GM23338 (cell line): ENCODE data around the gene MARS2.

ENCODE experiments used
- CREB1 ChIP-seq: fragments of 250-450 bp; sonication (Bioruptor Pico); IDR thresholded peaks from 2 replicates; pipeline ENCODE4 v1.5.0; 2020; ENCODE audit warnings: low read depth, mild to moderate bottlenecking, moderate library complexity
- EZH2 ChIP-seq: fragments of 200-600 bp; sonication (generic); IDR thresholded peaks from one replicate; pipeline ENCODE4 v1.8.0; 2017; ENCODE audit warnings: antibody characterized with exemption, mild to moderate bottlenecking, low read depth; ENCODE audit not compliant: unreplicated experiment
- EZH2phosphoT487 ChIP-seq: fragments of 200-600 bp; sonication (generic); IDR thresholded peaks from one replicate; pipeline ENCODE4 v1.8.1; 2018; ENCODE audit warnings: antibody characterized with exemption; ENCODE audit not compliant: unreplicated experiment
- JUNB ChIP-seq: IDR thresholded peaks from one replicate; pipeline ENCODE4 v1.6.1; 2016; ENCODE audit warnings: antibody characterized with exemption; ENCODE audit not compliant: unreplicated experiment
- NANOG ChIP-seq: IDR thresholded peaks from 2 replicates; pipeline ENCODE4 v1.6.1; 2016; ENCODE audit warnings: antibody characterized with exemption, borderline replicate concordance
- POLR2AphosphoS5 ChIP-seq: IDR thresholded peaks from 2 replicates; pipeline ENCODE4 v1.6.1; 2016; ENCODE audit warnings: antibody characterized with exemption, low read depth
- STAT1 ChIP-seq: IDR thresholded peaks from one replicate; pipeline ENCODE4 v1.6.1; 2016; ENCODE audit warnings: antibody characterized with exemption; ENCODE audit not compliant: unreplicated experiment
- ZNF331 ChIP-seq: fragments of 250-450 bp; sonication (Bioruptor Pico); IDR thresholded peaks from 2 replicates; pipeline ENCODE4 v1.5.0; 2020; ENCODE audit warnings: low read depth, mild to moderate bottlenecking, moderate library complexity
- TF ChIP-seq, protein P1 (sequence below): IDR thresholded peaks from one replicate; pipeline ENCODE4 v1.6.1; 2018; ENCODE audit warnings: antibody characterized with exemption; ENCODE audit not compliant: unreplicated experiment
- TF ChIP-seq, protein P2 (sequence below), 2 experiments: fragments of 200-600 bp in 1 of 2; sonication (generic) in 1 of 2; conservative IDR thresholded peaks; 2 replicates each; pipeline versions ENCODE4 v1.5.1 to v1.6.1; 2016 to 2017; ENCODE audit warnings: antibody characterized with exemption in 2 of 2, low read depth in 2 of 2, mild to moderate bottlenecking in 2 of 2, moderate library complexity in 1 of 2
- TF ChIP-seq, protein P3 (sequence below): fragments of 250-450 bp; sonication (Bioruptor Pico); IDR thresholded peaks from 2 replicates; pipeline ENCODE4 v1.5.0; 2020; ENCODE audit warnings: mild to moderate bottlenecking, moderate library complexity
- TF ChIP-seq, protein P4 (sequence below): IDR thresholded peaks from 2 replicates; pipeline ENCODE4 v1.6.1; 2016; ENCODE audit warnings: antibody characterized with exemption

DNA sequence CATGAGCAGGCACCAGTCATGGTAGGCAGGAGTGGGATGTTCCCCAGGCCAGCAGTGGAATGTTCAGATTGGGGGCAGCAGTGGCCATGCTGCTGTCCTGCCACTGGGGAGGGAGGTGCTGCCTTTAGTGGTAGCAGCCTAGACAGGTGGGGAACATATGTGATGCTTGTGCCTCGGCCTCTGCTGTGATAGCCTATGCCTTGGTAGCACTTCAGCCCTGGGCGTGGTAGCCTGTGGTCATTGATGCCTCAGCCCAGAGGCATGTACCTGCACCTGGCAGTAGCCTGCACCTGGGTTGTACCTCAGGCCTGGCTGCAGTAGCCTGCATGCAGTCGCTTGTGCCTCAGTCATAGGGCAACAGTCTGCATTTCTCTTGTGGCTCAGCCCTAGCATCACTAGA lies 36.9 kb upstream of the MARS2 start:
- TF ChIP-seq, protein P1, sequence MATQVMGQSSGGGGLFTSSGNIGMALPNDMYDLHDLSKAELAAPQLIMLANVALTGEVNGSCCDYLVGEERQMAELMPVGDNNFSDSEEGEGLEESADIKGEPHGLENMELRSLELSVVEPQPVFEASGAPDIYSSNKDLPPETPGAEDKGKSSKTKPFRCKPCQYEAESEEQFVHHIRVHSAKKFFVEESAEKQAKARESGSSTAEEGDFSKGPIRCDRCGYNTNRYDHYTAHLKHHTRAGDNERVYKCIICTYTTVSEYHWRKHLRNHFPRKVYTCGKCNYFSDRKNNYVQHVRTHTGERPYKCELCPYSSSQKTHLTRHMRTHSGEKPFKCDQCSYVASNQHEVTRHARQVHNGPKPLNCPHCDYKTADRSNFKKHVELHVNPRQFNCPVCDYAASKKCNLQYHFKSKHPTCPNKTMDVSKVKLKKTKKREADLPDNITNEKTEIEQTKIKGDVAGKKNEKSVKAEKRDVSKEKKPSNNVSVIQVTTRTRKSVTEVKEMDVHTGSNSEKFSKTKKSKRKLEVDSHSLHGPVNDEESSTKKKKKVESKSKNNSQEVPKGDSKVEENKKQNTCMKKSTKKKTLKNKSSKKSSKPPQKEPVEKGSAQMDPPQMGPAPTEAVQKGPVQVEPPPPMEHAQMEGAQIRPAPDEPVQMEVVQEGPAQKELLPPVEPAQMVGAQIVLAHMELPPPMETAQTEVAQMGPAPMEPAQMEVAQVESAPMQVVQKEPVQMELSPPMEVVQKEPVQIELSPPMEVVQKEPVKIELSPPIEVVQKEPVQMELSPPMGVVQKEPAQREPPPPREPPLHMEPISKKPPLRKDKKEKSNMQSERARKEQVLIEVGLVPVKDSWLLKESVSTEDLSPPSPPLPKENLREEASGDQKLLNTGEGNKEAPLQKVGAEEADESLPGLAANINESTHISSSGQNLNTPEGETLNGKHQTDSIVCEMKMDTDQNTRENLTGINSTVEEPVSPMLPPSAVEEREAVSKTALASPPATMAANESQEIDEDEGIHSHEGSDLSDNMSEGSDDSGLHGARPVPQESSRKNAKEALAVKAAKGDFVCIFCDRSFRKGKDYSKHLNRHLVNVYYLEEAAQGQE, result no peak
- TF ChIP-seq, protein P2, sequence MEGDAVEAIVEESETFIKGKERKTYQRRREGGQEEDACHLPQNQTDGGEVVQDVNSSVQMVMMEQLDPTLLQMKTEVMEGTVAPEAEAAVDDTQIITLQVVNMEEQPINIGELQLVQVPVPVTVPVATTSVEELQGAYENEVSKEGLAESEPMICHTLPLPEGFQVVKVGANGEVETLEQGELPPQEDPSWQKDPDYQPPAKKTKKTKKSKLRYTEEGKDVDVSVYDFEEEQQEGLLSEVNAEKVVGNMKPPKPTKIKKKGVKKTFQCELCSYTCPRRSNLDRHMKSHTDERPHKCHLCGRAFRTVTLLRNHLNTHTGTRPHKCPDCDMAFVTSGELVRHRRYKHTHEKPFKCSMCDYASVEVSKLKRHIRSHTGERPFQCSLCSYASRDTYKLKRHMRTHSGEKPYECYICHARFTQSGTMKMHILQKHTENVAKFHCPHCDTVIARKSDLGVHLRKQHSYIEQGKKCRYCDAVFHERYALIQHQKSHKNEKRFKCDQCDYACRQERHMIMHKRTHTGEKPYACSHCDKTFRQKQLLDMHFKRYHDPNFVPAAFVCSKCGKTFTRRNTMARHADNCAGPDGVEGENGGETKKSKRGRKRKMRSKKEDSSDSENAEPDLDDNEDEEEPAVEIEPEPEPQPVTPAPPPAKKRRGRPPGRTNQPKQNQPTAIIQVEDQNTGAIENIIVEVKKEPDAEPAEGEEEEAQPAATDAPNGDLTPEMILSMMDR (conservative IDR thresholded peaks at IDR 0.05; ENCODE audit: low read depth in 2 of 2), result no peak
- TF ChIP-seq, protein P3, sequence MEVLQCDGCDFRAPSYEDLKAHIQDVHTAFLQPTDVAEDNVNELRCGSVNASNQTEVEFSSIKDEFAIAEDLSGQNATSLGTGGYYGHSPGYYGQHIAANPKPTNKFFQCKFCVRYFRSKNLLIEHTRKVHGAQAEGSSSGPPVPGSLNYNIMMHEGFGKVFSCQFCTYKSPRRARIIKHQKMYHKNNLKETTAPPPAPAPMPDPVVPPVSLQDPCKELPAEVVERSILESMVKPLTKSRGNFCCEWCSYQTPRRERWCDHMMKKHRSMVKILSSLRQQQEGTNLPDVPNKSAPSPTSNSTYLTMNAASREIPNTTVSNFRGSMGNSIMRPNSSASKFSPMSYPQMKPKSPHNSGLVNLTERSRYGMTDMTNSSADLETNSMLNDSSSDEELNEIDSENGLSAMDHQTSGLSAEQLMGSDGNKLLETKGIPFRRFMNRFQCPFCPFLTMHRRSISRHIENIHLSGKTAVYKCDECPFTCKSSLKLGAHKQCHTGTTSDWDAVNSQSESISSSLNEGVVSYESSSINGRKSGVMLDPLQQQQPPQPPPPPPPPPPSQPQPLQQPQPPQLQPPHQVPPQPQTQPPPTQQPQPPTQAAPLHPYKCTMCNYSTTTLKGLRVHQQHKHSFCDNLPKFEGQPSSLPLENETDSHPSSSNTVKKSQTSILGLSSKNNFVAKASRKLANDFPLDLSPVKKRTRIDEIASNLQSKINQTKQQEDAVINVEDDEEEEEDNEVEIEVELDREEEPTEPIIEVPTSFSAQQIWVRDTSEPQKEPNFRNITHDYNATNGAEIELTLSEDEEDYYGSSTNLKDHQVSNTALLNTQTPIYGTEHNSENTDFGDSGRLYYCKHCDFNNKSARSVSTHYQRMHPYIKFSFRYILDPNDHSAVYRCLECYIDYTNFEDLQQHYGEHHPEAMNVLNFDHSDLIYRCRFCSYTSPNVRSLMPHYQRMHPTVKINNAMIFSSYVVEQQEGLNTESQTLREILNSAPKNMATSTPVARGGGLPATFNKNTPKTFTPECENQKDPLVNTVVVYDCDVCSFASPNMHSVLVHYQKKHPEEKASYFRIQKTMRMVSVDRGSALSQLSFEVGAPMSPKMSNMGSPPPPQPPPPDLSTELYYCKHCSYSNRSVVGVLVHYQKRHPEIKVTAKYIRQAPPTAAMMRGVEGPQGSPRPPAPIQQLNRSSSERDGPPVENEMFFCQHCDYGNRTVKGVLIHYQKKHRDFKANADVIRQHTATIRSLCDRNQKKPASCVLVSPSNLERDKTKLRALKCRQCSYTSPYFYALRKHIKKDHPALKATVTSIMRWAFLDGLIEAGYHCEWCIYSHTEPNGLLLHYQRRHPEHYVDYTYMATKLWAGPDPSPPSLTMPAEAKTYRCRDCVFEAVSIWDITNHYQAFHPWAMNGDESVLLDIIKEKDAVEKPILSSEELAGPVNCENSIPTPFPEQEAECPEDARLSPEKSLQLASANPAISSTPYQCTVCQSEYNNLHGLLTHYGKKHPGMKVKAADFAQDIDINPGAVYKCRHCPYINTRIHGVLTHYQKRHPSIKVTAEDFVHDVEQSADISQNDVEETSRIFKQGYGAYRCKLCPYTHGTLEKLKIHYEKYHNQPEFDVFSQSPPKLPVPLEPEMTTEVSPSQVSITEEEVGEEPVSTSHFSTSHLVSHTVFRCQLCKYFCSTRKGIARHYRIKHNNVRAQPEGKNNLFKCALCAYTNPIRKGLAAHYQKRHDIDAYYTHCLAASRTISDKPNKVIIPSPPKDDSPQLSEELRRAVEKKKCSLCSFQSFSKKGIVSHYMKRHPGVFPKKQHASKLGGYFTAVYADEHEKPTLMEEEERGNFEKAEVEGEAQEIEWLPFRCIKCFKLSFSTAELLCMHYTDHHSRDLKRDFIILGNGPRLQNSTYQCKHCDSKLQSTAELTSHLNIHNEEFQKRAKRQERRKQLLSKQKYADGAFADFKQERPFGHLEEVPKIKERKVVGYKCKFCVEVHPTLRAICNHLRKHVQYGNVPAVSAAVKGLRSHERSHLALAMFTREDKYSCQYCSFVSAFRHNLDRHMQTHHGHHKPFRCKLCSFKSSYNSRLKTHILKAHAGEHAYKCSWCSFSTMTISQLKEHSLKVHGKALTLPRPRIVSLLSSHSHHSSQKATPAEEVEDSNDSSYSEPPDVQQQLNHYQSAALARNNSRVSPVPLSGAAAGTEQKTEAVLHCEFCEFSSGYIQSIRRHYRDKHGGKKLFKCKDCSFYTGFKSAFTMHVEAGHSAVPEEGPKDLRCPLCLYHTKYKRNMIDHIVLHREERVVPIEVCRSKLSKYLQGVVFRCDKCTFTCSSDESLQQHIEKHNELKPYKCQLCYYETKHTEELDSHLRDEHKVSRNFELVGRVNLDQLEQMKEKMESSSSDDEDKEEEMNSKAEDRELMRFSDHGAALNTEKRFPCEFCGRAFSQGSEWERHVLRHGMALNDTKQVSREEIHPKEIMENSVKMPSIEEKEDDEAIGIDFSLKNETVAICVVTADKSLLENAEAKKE, result no peak
- no peak for TF ChIP-seq NANOG
- TF ChIP-seq CREB1 (CRISPR knock-in tag), result no peak
- no peak for TF ChIP-seq EZH2phosphoT487
- TF ChIP-seq JUNB, result no peak
- TF ChIP-seq POLR2AphosphoS5, result no peak
- TF ChIP-seq EZH2, result no peak
- TF ChIP-seq, protein P4, sequence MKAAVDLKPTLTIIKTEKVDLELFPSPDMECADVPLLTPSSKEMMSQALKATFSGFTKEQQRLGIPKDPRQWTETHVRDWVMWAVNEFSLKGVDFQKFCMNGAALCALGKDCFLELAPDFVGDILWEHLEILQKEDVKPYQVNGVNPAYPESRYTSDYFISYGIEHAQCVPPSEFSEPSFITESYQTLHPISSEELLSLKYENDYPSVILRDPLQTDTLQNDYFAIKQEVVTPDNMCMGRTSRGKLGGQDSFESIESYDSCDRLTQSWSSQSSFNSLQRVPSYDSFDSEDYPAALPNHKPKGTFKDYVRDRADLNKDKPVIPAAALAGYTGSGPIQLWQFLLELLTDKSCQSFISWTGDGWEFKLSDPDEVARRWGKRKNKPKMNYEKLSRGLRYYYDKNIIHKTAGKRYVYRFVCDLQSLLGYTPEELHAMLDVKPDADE, result no peak
- TF ChIP-seq STAT1, result no peak
- no peak for TF ChIP-seq ZNF331 (CRISPR knock-in tag)
